H9 (cell line): Measurements from ENCODE around the gene PLB1. TPM values are rescaled to one million over a fixed set of nuclear protein-coding genes. Genes with fewer than 3 reads are reported as not detected.

Experiments
- DNase-seq: peaks from one replicate; pipeline ENCODE4 v3.0.0-alpha.2; 2017
- H2AFZ ChIP-seq: one replicate; pipeline ENCODE4 v1.6.1; 2013; ENCODE audit warnings: mild to moderate bottlenecking, low read length, control low read depth, moderate library complexity
- H2AK5ac ChIP-seq: 2 replicates; pipeline ENCODE4 v1.6.1; 2013; ENCODE audit warnings: low read length, control low read depth, mixed read lengths; ENCODE audit not compliant: insufficient read length
- H2BK120ac ChIP-seq: one replicate; pipeline ENCODE4 v1.6.1; 2013; ENCODE audit warnings: low read depth, mild to moderate bottlenecking, low read length, control low read depth, inconsistent platforms; ENCODE audit not compliant: poor library complexity, severe bottlenecking
- H2BK12ac ChIP-seq: 2 replicates; pipeline ENCODE4 v1.6.1; 2013; ENCODE audit warnings: low read length, control low read depth, mixed read lengths, low read depth; ENCODE audit not compliant: insufficient read length
- H2BK15ac ChIP-seq: 2 replicates; pipeline ENCODE4 v1.6.1; 2013; ENCODE audit warnings: low read depth, low read length, control low read depth
- H2BK20ac ChIP-seq: one replicate; pipeline ENCODE4 v1.6.1; 2013; ENCODE audit warnings: low read depth, mild to moderate bottlenecking, low read length, control low read depth, inconsistent platforms; ENCODE audit not compliant: poor library complexity, severe bottlenecking
- H2BK5ac ChIP-seq: 2 replicates; pipeline ENCODE4 v1.6.1; 2013; ENCODE audit warnings: low read length, control low read depth, mixed read lengths; ENCODE audit not compliant: insufficient read length
- H3K14ac ChIP-seq: 2 replicates; pipeline ENCODE4 v1.6.1; 2013; ENCODE audit warnings: low read length, control low read depth; ENCODE audit not compliant: insufficient read depth
- H3K18ac ChIP-seq: 2 replicates; pipeline ENCODE4 v1.6.1; 2013; ENCODE audit warnings: low read depth, mild to moderate bottlenecking, mixed read lengths, low read length, control low read depth; ENCODE audit not compliant: insufficient read length
- H3K23ac ChIP-seq: 2 replicates; pipeline ENCODE4 v1.6.1; 2013; ENCODE audit warnings: low read length, control low read depth, mixed read lengths, low read depth; ENCODE audit not compliant: insufficient read length
- H3K23me2 ChIP-seq: 2 replicates; pipeline ENCODE4 v1.6.1; 2013; ENCODE audit warnings: low read depth, mild to moderate bottlenecking, mixed read lengths, low read length, control low read depth; ENCODE audit not compliant: insufficient read length, poor library complexity, severe bottlenecking
- H3K27ac ChIP-seq: 2 replicates; pipeline ENCODE4 v1.5.1; 2013; ENCODE audit warnings: low read length, control low read depth, mixed read lengths, low read depth; ENCODE audit not compliant: insufficient read length
- H3K27me3 ChIP-seq: 2 replicates; pipeline ENCODE4 v1.6.1; 2013; ENCODE audit warnings: low read length, control low read depth, inconsistent platforms; ENCODE audit not compliant: insufficient read depth
- H3K4ac ChIP-seq: 2 replicates; pipeline ENCODE4 v1.6.1; 2013; ENCODE audit warnings: low read depth, mild to moderate bottlenecking, control low read depth, inconsistent platforms, low read length, moderate library complexity
- H3K4me1 ChIP-seq: 2 replicates; pipeline ENCODE4 v1.6.1; 2013; ENCODE audit warnings: low read length, control low read depth, inconsistent platforms; ENCODE audit not compliant: insufficient read depth
- H3K4me2 ChIP-seq: 2 replicates; pipeline ENCODE4 v1.6.1; 2013; ENCODE audit warnings: low read length, control low read depth, mixed read lengths; ENCODE audit not compliant: insufficient read length, insufficient read depth
- H3K56ac ChIP-seq: 2 replicates; pipeline ENCODE4 v1.6.1; 2013; ENCODE audit warnings: low read depth, mild to moderate bottlenecking, mixed read lengths, low read length, control low read depth; ENCODE audit not compliant: insufficient read length
- H3K79me1 ChIP-seq: 2 replicates; pipeline ENCODE4 v1.6.1; 2013; ENCODE audit warnings: low read depth, mild to moderate bottlenecking, moderate library complexity, low read length, control low read depth, inconsistent platforms; ENCODE audit not compliant: insufficient read depth, poor library complexity, severe bottlenecking
- H3K79me2 ChIP-seq: 2 replicates; pipeline ENCODE4 v1.6.1; 2013; ENCODE audit warnings: low read length, control low read depth, inconsistent platforms; ENCODE audit not compliant: insufficient read depth
- H3K9ac ChIP-seq: 2 replicates; pipeline ENCODE4 v1.6.1; 2013; ENCODE audit warnings: low read length, control low read depth, mixed read lengths; ENCODE audit not compliant: insufficient read length; ENCODE audit errors: extremely low read depth
- H3K9me3 ChIP-seq: one replicate; pipeline ENCODE4 v1.6.1; 2013; ENCODE audit warnings: low read depth, low read length, inconsistent platforms; ENCODE audit not compliant: control insufficient read depth
- H3T11ph ChIP-seq: one replicate; pipeline ENCODE4 v1.6.1; 2013; ENCODE audit warnings: mild to moderate bottlenecking, low read length, control low read depth, inconsistent platforms
- H4K20me1 ChIP-seq: one replicate; pipeline ENCODE4 v1.6.1; 2013; ENCODE audit not compliant: control insufficient read depth, insufficient read length, insufficient read depth
- H4K5ac ChIP-seq: 2 replicates; pipeline ENCODE4 v1.6.1; 2013; ENCODE audit warnings: low read depth, mild to moderate bottlenecking, mixed read lengths, low read length, control low read depth; ENCODE audit not compliant: insufficient read length
- H4K8ac ChIP-seq: replicated peaks from 2 replicates; pipeline ENCODE4 v1.6.1; 2013; ENCODE audit warnings: low read length, control low read depth, mixed read lengths, low read depth; ENCODE audit not compliant: insufficient read length
- H4K91ac ChIP-seq: 2 replicates; pipeline ENCODE4 v1.6.1; 2013; ENCODE audit warnings: low read depth, mild to moderate bottlenecking, moderate library complexity, mixed read lengths, low read length, control low read depth; ENCODE audit not compliant: insufficient read length
- H3K27ac Mint-ChIP-seq, 3 experiments: 2 replicates in 2 of 3; 3 replicates in 1 of 3; pipeline ENCODE4 v1.8.0; 2020 to 2021; ENCODE audit warnings: mixed read lengths in 3 of 3, mild to moderate bottlenecking in 1 of 3, moderate library complexity in 1 of 3
- H3K27me3 Mint-ChIP-seq: 2 replicates; pipeline ENCODE4 v1.8.0; 2021; ENCODE audit warnings: low read depth, mild to moderate bottlenecking, moderate library complexity, mixed read lengths
- H3K36me3 Mint-ChIP-seq, 3 experiments: 2 replicates in 2 of 3; 3 replicates in 1 of 3; pipeline ENCODE4 v1.8.0; 2020 to 2021; ENCODE audit warnings: low read depth in 3 of 3, mixed read lengths in 3 of 3; ENCODE audit not compliant: insufficient read depth in 1 of 3
- H3K4me1 Mint-ChIP-seq, 2 experiments: 2 replicates each; pipeline ENCODE4 v1.8.0; 2020; ENCODE audit warnings: mixed read lengths in 2 of 2
- H3K4me3 Mint-ChIP-seq, 2 experiments: 2 replicates in 1 of 2; 3 replicates in 1 of 2; pipeline ENCODE4 v1.8.0; 2020 to 2021; ENCODE audit warnings: mild to moderate bottlenecking in 2 of 2, mixed read lengths in 2 of 2, moderate library complexity in 1 of 2
- H3K9me3 Mint-ChIP-seq, 2 experiments: 2 replicates in 1 of 2; 3 replicates in 1 of 2; pipeline ENCODE4 v1.8.0; 2020; ENCODE audit warnings: mild to moderate bottlenecking in 2 of 2, mixed read lengths in 2 of 2, moderate library complexity in 1 of 2
- CTCF ChIP-seq: fragments of 200-600 bp; sonication (generic); conservative IDR thresholded peaks from 3 replicates; pipeline ENCODE4 v1.8.0; 2021; ENCODE audit warnings: antibody characterized with exemption, mild to moderate bottlenecking
- WGBS: extraction: QIAGEN DNeasy Blood & Tissue Kit; methylation state at CpG from one replicate; pipeline ENCODE4 v1.1.7; 2013; ENCODE audit warnings: missing lambda C conversion rate, low lambda C conversion rate, mixed read lengths; ENCODE audit not compliant: insufficient read length; ENCODE audit errors: extremely low coverage; 5-methylcytosine and 5-hydroxymethylcytosine counted together
- total RNA-seq: library from RNA; stranded (reverse); gene quantifications from 2 replicates; pipeline ENCODE4 v1.2.1, GENCODE V29; 2021

The PLB1 gene
- total RNA-seq, 1 experiment from 2014 or later, result not detected

GRCh38 chr2:28566521-28567041 is 70.7 kb downstream of the PLB1 start:
- H4K91ac ChIP-seq, result no peak overlapping the region
- H3K27ac Mint-ChIP-seq, result no peak overlapping the region; a peak in 1 of 7 replicates
- H3K79me2 ChIP-seq, result no peaks in the 10 kb centered on the region
- no peak overlapping the region for H2BK15ac ChIP-seq
- WGBS, result no CpG with 5 or more reads among the region's 38 CpGs
- DNase-seq, result peak; percentile 87
- H2AK5ac ChIP-seq, result no peak overlapping the region
- H3K4me1 ChIP-seq, result no peaks in the 10 kb centered on the region; the same call in 1 of the 2 replicates
- H3K23ac ChIP-seq, result no peak overlapping the region
- no peaks in the 10 kb centered on the region for H3K27me3 ChIP-seq
- H3K36me3 Mint-ChIP-seq, result no peaks in the 10 kb centered on the region
- no peak overlapping the region for H3K9ac ChIP-seq
- H4K8ac ChIP-seq, result no peak overlapping the region
- H2BK20ac ChIP-seq, result no peak overlapping the region
- no peak overlapping the region for H3K56ac ChIP-seq
- H2BK120ac ChIP-seq, result no peak overlapping the region
- peak overlapping the region; percentile 81 for H2AFZ ChIP-seq
- no peaks in the 10 kb centered on the region for H3K9me3 ChIP-seq
- H3K18ac ChIP-seq, result peak overlapping the region; percentile 10
- H3K4ac ChIP-seq, result no peak overlapping the region
- peaks cover 23% of the 10 kb centered on the region for H3K27me3 Mint-ChIP-seq
- H3K23me2 ChIP-seq, result peaks cover 6% of the 10 kb centered on the region
- peak overlapping the region; percentile 78 for H3K4me2 ChIP-seq
- no peaks in the 10 kb centered on the region for H3K79me1 ChIP-seq
- H3K27ac ChIP-seq, result no peak overlapping the region
- H2BK12ac ChIP-seq, result no peak overlapping the region
- peaks cover 6 to 7% of the 10 kb centered on the region in 2 experiments for H3K4me1 Mint-ChIP-seq
- TF ChIP-seq CTCF, result peak; percentile 100
- H3T11ph ChIP-seq, result no peak overlapping the region
- no peaks in the 10 kb centered on the region; a peak in 3 of 5 replicates for H3K9me3 Mint-ChIP-seq
- H4K5ac ChIP-seq, result no peak overlapping the region
- peak overlapping the region; percentile 85 for H3K14ac ChIP-seq
- no peaks in the 10 kb centered on the region for H4K20me1 ChIP-seq
- H2BK5ac ChIP-seq, result no peak overlapping the region
- peak overlapping the region; percentile 81 to 88 for H3K4me3 Mint-ChIP-seq
